Panc1 (cell line): ENCODE measurements around the gene ELAVL4. TPM values are rescaled to one million over a fixed set of nuclear protein-coding genes. Genes with fewer than 3 reads are reported as not detected.

ENCODE experiments used
- ATAC-seq: fragments of 200-7000 bp; cut with Tn5 transposase; 2 replicates; pipeline ENCODE4 v1.9.1; 2020; ENCODE audit warnings: mild to moderate bottlenecking, moderate library complexity
- BruUV-seq: library from RNA; stranded (reverse); fragments of 400-500 nt; replicated peaks from 2 replicates; lab custom pipeline; 2021; lab: Mats Ljungman, UMichigan
- CTCF ChIA-PET: fragments of 300-600 bp; sonication (Branson Sonifier 250); formaldehyde crosslinking; loops from one replicate; lab custom pipeline; 2022; ENCODE audit warnings: antibody characterized with exemption; lab: Charles Lee
- POLR2A ChIA-PET: fragments of 300-600 bp; sonication (Branson Sonifier 250); formaldehyde crosslinking; loops from one replicate; lab custom pipeline; 2022; ENCODE audit warnings: antibody characterized with exemption; lab: Charles Lee
- DNase-seq: peaks from one replicate; pipeline ENCODE4 v3.0.0-alpha.2; 2010; ENCODE audit warnings: low read depth, low spot score
- H3K27ac ChIP-seq: 2 replicates; pipeline ENCODE4 v1.5.1; 2011; ENCODE audit warnings: mild to moderate bottlenecking, low read length, inconsistent platforms
- H3K27me3 ChIP-seq: fragments of 200-500 bp; sonication (Bioruptor generic); 2 replicates; pipeline ENCODE4 v1.6.0; 2014; ENCODE audit warnings: low read length, inconsistent platforms; ENCODE audit not compliant: control insufficient read depth, insufficient read depth
- H3K36me3 ChIP-seq: fragments of 200-500 bp; sonication (Bioruptor generic); 2 replicates; pipeline ENCODE4 v1.5.1; 2014; ENCODE audit warnings: inconsistent platforms, mild to moderate bottlenecking, low read length, moderate library complexity; ENCODE audit not compliant: control insufficient read depth, insufficient read depth
- H3K4me1 ChIP-seq: 2 replicates; pipeline ENCODE4 v1.5.1; 2011; ENCODE audit warnings: inconsistent platforms, mild to moderate bottlenecking, low read length, moderate library complexity; ENCODE audit not compliant: control insufficient read depth, insufficient read depth
- H3K4me3 ChIP-seq, 2 experiments: 2 replicates each; pipeline ENCODE4 v1.5.1; 2011 to 2012; ENCODE audit warnings: low read depth in 2 of 2, low read length in 2 of 2, mild to moderate bottlenecking in 2 of 2, inconsistent platforms in 1 of 2, moderate library complexity in 1 of 2
- H3K9me3 ChIP-seq: fragments of 200-500 bp; sonication (Bioruptor generic); 2 replicates; pipeline ENCODE4 v1.5.1; 2014; ENCODE audit warnings: low read depth, mild to moderate bottlenecking, inconsistent platforms, low read length, moderate library complexity; ENCODE audit not compliant: control insufficient read depth, insufficient read depth
- POLR2AphosphoS5 ChIP-seq: IDR thresholded peaks from 2 replicates; pipeline ENCODE4 v1.6.1; 2012; ENCODE audit warnings: mild to moderate bottlenecking, low read depth, low read length, moderate library complexity
- SIN3A ChIP-seq: IDR thresholded peaks from 2 replicates; pipeline ENCODE4 v1.6.1; 2012; ENCODE audit warnings: low read depth, mild to moderate bottlenecking, low read length, moderate library complexity, borderline replicate concordance; ENCODE audit not compliant: insufficient read depth
- TCF7L2 ChIP-seq: IDR thresholded peaks from 2 replicates; pipeline ENCODE4 v1.6.1; 2011; ENCODE audit warnings: mild to moderate bottlenecking, low read depth, low read length, inconsistent platforms
- in situ Hi-C: cut with HindIII; loops from 2 replicates; pipeline ENCODE4 v1.10.0; 2016; ENCODE audit warnings: low sequenced_read_pairs, low pct_unique_long_range_greater_than_20kb
- intact Hi-C: fragments of 100-400 bp; cut with micrococcal nuclease; formaldehyde crosslinking; loops from one replicate; pipeline ENCODE4 v1.10.0; 2022; ENCODE audit not compliant: unreplicated experiment
- total RNA-seq: library from RNA; stranded (reverse); gene quantifications from one replicate; pipeline ENCODE4 v1.2.1, GENCODE V29; 2021; ENCODE audit not compliant: unreplicated experiment
- TF ChIP-seq, protein P1 (sequence below): fragments of 450-650 bp; IDR thresholded peaks from 2 replicates; pipeline ENCODE4 v1.5.1; 2017; ENCODE audit warnings: mild to moderate bottlenecking
- TF ChIP-seq, protein P2 (sequence below), 2 experiments: IDR thresholded peaks; 2 replicates each; pipeline ENCODE4 v1.6.1; 2011 to 2012; ENCODE audit warnings: low read depth in 2 of 2, control low read depth in 1 of 2, low read length in 1 of 2, mild to moderate bottlenecking in 1 of 2, moderate library complexity in 1 of 2; ENCODE audit not compliant: insufficient read depth in 1 of 2

Gene ELAVL4
- total RNA-seq, 1 experiment from 2014 or later: not detected

DNA sequence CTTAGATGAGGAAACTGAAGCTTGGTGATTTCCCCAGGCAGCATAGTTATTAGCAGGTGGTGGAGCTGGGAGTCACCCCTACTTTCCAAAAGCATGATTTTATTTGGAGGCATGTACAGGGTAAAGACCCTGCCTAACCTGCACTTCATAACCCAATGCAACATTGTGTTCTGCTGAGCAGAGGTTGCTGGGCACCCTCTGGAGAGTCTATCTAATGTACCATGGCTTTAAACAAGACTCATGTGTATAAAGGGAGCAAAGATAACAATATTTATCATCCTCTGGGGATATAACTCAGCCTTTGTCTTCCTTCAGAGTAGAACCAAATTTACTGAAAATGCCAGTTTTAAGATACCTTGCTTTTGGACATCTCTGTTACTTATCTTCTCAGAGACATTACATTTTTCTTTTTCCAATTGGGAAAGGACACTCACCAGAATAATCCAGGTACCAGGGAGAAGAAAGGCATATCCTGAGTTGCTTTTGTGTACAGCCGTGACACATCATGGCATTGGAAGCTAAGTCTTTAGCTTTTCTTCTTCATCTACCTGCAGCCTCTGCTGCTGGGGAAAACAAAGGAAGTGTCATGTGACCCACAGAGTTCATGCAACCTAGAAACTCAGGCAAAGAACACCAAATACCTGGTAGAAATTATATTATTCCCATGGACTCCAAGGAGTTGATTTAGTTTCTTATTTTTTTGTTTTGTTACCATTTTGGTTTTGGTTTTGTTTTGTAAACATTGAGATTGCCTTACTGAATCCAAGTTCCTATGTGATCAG lies 39.6 kb downstream of the ELAVL4 start:
- in situ Hi-C loops (no loop called here), intact Hi-C loops (no loop called here)
- Histone ChIP-seq H3K4me3 (no peak overlapping the region), H3K27ac (no peak overlapping the region), H3K36me3 (no peaks in the 10 kb centered on the region), H3K4me1 (no peaks in the 10 kb centered on the region), H3K27me3 (peaks cover 3% of the 10 kb centered on the region), H3K9me3 (no peaks in the 10 kb centered on the region)
- CTCF ChIA-PET: no interaction called here
- no peak for TF ChIP-seq POLR2AphosphoS5
- TF ChIP-seq SIN3A: no peak
- TF ChIP-seq, protein P1, sequence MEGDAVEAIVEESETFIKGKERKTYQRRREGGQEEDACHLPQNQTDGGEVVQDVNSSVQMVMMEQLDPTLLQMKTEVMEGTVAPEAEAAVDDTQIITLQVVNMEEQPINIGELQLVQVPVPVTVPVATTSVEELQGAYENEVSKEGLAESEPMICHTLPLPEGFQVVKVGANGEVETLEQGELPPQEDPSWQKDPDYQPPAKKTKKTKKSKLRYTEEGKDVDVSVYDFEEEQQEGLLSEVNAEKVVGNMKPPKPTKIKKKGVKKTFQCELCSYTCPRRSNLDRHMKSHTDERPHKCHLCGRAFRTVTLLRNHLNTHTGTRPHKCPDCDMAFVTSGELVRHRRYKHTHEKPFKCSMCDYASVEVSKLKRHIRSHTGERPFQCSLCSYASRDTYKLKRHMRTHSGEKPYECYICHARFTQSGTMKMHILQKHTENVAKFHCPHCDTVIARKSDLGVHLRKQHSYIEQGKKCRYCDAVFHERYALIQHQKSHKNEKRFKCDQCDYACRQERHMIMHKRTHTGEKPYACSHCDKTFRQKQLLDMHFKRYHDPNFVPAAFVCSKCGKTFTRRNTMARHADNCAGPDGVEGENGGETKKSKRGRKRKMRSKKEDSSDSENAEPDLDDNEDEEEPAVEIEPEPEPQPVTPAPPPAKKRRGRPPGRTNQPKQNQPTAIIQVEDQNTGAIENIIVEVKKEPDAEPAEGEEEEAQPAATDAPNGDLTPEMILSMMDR: no peak
- TF ChIP-seq, protein P2, sequence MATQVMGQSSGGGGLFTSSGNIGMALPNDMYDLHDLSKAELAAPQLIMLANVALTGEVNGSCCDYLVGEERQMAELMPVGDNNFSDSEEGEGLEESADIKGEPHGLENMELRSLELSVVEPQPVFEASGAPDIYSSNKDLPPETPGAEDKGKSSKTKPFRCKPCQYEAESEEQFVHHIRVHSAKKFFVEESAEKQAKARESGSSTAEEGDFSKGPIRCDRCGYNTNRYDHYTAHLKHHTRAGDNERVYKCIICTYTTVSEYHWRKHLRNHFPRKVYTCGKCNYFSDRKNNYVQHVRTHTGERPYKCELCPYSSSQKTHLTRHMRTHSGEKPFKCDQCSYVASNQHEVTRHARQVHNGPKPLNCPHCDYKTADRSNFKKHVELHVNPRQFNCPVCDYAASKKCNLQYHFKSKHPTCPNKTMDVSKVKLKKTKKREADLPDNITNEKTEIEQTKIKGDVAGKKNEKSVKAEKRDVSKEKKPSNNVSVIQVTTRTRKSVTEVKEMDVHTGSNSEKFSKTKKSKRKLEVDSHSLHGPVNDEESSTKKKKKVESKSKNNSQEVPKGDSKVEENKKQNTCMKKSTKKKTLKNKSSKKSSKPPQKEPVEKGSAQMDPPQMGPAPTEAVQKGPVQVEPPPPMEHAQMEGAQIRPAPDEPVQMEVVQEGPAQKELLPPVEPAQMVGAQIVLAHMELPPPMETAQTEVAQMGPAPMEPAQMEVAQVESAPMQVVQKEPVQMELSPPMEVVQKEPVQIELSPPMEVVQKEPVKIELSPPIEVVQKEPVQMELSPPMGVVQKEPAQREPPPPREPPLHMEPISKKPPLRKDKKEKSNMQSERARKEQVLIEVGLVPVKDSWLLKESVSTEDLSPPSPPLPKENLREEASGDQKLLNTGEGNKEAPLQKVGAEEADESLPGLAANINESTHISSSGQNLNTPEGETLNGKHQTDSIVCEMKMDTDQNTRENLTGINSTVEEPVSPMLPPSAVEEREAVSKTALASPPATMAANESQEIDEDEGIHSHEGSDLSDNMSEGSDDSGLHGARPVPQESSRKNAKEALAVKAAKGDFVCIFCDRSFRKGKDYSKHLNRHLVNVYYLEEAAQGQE (IDR thresholded peaks at IDR 0.05; ENCODE audit: insufficient read depth in 1 of 2, low read depth in 2 of 2, low read length in 1 of 2): no peak
- no peak for TF ChIP-seq TCF7L2
- POLR2A ChIA-PET: no interaction called here
- DNase-seq (no peak), ATAC-seq (no peak)
- no TSS peak for BruUV-seq

DNA sequence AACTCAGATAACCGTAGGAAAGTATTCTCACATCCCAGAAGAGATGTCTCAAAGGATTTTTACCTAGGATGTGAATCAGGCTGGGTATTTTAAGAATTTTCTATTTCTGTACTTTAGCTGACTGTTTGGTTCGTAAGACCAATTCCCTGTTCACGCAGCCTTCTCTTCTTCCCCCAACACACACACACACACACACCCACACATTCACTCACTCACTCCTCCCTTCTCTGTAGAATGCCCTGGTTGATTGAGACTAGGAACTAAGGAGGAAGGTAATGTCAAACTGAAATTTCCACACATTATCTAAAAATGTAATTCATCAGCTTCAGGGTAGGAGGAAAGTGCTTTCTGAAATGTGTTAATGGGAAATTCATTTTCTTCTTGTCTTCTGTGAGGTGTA lies 43.5 kb downstream of the ELAVL4 start:
- Histone ChIP-seq H3K9me3 (no peaks in the 10 kb centered on the region), H3K4me3 (no peak overlapping the region), H3K36me3 (no peaks in the 10 kb centered on the region), H3K27me3 (peaks cover 6% of the 10 kb centered on the region; the same call in 1 of the 2 replicates), H3K27ac (no peak overlapping the region), H3K4me1 (no peaks in the 10 kb centered on the region)
- in situ Hi-C loops (no loop called here), intact Hi-C loops (no loop called here)
- DNase-seq (no peak), ATAC-seq (no peak)
- ChIA-PET POLR2A (no interaction called here), CTCF (no interaction called here)
- BruUV-seq: no TSS peak
- TF ChIP-seq POLR2AphosphoS5 (no peak), SIN3A (no peak), TCF7L2 (no peak)
- TF ChIP-seq, protein P1: no peak
- TF ChIP-seq, protein P2 (IDR thresholded peaks at IDR 0.05; ENCODE audit: insufficient read depth in 1 of 2, low read depth in 2 of 2, low read length in 1 of 2): no peak
